Inferior parietal cortex (tissue), 1 donor: ENCODE data around the gene SURF2.

Experiments
- DNase-seq: peaks from one replicate; pipeline ENCODE4 v3.0.0-alpha.2; 2016; ENCODE audit errors: extremely low spot score

SURF2 gene

DNA sequence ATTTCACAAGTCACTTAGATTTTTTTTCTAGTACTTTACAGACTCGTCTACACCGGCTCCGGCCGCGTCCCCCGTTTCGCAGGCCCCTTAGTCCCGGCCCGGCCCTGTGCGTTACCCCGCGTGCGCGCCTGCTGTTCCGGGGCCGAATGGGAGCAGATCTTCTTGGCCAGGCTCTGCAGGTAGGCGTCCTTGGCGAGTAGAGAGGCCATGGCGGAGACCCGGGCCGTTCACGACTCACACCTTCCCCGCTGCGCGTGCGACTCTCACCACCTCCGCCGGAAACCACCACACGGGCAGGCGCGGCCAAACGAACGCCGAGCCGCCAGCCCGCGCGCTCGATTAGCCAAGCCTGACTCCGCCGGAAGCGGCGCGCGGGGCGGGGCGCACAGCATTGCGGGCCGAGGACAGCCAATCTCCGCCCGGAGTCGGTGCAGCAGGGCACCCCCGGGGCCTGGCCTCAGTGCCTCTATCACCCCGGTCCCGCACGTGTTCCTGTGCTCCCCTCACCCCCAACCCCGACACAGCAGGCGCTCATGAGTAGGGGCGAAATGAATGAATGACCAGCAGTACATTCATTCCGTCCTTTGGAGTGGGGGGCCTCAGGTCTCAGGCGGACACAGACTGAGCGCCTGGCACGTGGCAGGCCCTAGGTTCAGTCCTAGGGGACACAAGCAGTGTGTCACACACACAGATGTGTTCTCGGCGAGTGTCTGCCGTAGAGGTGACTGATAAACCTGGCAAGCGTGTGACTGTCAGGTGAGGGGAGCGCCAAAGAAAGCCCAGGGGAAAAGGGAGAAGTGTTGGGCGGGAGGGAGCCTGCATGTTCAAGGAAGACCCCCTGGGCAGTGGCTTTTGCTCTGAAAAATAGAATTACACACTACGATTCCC lies 20.2 kb upstream of the SURF2 start, which contains the start of gene SURF6:
SURF6 (minus strand) TSS at position 265 of the 888 bp plus-strand sequence; CDS start at position 209, 56 bp downstream.
- peak; percentile 93 for DNase-seq

DNA sequence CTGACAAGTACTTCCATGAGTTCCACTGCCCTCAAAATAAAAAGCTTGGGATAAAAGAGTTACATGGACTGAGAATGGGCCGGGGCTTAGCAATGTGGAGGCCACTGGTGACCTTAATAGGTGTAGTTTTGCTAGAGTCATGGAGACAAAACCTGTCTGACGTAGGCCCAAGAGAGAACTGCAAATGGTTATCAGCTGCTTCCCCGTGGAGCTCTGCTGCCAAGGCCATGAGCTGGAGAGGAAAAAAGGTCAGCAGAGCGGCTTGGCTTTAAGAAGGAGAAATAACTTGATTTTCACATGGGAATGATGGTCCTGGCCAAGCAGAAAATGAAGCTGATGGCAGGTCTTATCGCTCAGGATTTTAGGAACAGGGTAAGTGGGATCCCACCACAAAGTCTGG lies 16.7 kb upstream of the SURF2 start:
- no peak for DNase-seq

- DNase-seq: no peak
Observed at GRCh38 chr9:133340256-133340655, 16.1 kb upstream of the SURF2 start.

DNA sequence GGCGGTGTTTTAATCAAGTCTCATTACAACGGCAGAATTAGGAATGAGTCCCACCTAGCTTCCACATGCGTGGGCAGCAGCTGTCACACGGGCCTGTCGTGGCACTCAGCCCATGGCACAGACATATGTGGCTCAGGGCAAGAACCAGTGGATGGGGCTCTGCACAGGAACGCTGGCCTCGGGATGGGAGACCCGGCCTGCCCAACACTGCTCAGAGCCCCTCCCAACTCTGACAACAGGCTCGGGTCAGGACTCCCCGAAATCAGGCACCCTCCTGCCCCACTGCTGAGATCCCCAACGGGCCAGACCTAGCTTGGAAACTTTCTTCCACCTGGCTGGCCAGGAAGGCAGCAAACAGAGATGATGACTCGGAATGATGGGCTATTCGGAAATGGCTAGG lies 15.4 kb upstream of the SURF2 start:
- DNase-seq: no peak

DNA sequence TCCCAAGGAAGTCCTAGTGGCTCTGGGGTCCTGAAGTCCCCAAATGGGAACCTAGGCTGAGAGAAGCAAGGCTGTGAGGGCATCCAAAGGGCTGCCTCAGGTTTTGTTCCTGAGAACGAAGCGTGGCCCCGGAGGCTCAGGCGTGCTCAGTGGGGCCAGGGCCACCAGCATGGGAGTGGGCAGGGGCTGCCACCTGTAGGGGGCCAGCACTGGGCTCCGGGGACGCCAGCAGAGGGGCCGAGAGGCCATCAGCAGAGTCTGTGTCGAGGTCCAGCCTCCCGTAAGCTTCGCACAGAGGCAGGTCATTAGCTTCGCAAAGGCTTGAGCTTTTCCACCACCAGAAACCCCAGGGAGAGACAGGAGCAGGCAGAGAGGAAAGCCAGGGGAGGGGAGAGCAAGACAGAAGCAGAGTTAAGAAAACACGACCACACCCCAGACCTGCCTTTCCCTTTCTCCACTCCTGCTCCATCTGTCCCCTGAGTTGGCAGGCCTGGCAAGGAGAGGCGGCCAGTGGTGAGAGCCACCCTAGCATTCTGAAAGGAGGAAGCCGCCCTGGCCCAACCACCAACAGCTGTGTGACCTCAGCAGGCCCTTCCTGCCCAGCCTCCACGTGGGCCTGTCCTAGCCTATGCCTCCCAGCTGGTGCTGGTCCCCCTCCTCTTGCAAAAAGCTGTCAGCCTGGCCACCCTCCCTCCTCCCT lies 14.8 kb upstream of the SURF2 start:
- DNase-seq: no peak

GRCh38 chr9:133342069-133342406 lies 14.3 kb upstream of the SURF2 start:
- no peak for DNase-seq

DNA sequence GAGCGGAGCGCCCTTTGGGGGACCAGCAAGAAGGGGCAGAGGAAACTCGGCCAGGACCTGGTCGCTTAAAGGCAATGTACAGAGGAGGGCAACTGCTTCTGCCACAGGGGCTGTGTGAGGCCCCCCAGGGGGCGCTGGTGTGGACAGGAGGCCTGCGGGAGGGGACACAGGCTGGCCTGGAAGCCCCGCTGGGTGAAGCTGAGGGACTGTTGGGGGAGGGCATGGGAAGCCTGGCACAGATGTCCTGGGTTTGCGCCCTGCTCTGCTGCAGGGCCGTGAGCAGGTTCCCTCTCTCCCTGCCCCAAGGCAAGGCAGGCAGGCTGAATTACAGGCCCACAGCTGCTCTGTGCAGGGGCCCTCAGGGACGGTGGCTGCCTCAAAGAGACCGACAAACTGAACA lies 13.8 kb upstream of the SURF2 start:
- DNase-seq: no peak

- no peak for DNase-seq
Observed at GRCh38 chr9:133344071-133344470, 12.3 kb upstream of the SURF2 start.

GRCh38 chr9:133344979-133345378 lies 11.4 kb upstream of the SURF2 start:
- no peak for DNase-seq

DNA sequence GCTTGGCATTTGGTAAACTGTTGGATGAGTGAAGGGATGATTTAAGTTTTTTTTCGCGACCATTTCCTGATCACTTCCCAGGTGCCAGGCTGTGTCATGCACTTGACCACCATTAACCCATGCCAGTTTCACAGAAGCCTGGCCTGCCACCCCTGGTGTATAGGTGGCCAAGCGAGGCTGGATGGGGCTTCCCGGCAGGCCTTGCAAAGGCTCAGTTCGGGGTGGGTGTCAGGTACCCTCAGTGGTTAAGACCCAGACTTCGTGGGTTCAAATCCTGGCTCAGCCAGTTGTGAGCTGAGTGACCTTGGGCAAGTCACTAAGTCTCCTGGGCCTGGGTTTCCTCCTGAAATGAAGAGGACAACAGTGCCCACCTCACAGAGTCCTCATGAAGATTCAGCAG lies 10.8 kb upstream of the SURF2 start:
- no peak for DNase-seq

GRCh38 chr9:133346021-133346785 lies 10.1 kb upstream of the SURF2 start:
- DNase-seq: no peak

DNA sequence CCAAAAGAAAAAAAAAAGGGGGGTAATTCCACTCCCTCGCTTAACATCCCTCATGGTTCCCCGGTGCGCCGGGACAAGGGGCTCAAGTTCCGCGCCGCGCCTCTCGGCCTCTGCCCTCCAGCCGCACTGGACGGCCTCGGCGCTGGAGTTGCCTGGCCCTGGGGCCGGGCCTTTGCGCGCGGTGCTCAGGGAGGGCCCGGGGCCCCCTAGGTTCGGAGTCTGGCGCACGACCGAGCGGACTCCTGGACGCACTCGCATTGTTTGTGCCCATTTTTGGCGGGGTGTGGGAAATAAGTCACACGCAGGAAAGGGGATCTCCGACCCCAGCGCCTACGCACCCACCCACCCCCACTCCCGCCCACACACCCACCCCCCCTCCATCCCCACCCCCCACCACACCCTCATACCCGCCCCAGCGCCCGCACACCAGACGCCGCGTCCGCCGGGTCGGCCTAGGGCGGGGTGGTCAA lies 8.8 kb upstream of the SURF2 start:
- no peak for DNase-seq

DNA sequence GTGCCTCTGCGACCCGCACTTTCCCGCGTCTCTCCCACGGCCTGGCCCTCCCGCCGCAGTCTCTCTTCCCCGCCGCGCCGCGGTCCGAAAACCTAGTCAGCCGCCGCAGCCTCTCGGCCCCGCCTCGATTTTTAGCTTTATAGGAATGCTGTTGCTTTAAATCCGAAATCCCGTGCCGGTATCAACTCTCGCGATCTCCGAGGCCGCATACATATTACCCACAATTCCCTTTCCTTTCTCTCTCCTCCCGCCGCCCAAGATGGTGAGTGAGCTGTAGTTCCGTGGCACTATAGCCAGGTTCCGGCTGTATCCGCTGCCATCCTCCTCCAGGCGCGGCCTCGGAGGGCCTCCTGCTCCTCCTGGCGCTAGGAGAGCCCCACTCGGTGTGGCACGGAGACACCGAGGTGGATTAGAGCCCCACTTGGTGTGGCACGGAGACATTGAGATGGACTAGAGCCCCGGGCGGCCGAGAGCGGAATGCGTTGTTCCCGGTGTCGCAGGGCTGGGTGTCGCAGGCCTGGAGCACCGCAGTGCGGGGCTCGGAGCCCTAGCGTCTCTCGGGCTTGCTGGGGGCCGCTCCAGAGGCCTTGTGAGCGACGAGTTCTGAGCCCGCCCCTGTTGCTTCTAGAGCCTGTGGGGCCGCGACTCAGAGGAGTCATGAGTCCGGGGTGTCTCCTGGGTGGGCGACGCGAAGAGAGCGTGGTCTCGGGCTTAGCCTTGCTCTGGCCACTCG lies 8.2 kb upstream of the SURF2 start, which contains the start of the genes MED22 and RPL7A:
MED22 (minus strand) TSS at position 147 of the 733 bp plus-strand sequence. CDS start 1,469 bp downstream, outside the sequence.
RPL7A (plus strand) TSS at position 234 of the 733 bp plus-strand sequence; CDS start at position 260, 26 bp downstream.
- DNase-seq: peak; percentile 96

DNA sequence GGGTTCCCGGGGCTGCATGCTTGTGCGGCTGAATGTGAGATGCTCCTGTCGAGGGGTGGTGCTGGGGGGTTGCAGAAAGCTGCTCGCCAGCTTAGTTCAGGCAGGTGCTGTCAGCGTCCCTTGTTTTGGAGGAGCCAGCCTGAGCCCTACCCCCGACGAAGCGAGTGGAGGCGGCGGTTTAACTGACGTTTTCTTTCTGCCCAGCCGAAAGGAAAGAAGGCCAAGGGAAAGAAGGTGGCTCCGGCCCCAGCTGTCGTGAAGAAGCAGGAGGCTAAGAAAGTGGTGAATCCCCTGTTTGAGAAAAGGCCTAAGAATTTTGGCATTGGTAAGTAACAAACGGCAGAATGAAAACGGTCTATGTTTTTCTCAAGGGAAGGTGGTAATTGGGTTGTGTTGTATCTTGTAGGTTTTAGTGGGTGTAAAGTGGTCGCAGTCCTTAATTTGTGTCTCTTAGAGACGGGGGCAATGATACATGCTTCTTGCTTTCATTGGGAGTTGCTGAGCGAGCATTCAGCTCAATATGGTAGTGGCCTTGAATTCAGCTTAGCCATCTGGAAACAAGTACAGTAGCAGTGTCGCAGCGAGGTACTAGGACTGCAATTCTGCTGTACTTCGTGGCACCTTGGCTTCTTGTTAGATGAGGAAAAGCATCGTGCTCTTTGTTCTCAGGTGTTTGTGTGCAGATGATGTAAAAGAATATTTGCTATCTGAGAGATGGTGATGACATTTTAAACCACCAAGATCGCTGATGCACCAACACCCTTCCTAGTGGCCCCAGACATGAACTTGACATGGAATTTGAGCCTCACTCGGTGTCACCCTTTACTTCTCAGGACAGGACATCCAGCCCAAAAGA lies 7.4 kb upstream of the SURF2 start:
- DNase-seq: no peak

DNA sequence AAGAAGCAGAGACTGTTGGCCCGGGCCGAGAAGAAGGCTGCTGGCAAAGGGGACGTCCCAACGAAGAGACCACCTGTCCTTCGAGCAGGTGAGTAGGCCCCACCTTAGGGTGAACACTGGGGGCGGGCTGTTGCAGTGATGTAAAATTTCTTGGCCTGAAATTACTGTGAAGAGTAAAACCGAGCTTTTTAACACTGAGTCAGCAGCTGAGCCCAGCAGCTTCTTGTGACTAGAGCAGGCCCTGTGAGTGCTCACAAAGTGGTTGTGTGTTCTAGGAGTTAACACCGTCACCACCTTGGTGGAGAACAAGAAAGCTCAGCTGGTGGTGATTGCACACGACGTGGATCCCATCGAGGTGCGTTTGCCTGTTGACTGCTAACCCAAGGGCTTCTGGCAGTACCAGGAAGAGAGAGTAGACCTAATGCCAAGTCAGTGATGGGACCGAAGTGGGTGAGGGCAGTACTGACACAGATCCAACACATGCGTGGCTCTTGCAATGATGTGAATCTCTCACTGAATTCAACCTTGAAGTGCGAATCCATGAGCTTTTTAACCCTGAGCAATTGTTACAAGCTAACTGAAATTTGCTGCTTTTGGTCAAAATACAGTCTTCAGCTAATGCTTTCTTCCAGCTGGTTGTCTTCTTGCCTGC lies 6.3 kb upstream of the SURF2 start:
- DNase-seq: no peak

- DNase-seq: no peak
Observed at GRCh38 chr9:133351526-133351907, 4.8 kb upstream of the SURF2 start.

DNA sequence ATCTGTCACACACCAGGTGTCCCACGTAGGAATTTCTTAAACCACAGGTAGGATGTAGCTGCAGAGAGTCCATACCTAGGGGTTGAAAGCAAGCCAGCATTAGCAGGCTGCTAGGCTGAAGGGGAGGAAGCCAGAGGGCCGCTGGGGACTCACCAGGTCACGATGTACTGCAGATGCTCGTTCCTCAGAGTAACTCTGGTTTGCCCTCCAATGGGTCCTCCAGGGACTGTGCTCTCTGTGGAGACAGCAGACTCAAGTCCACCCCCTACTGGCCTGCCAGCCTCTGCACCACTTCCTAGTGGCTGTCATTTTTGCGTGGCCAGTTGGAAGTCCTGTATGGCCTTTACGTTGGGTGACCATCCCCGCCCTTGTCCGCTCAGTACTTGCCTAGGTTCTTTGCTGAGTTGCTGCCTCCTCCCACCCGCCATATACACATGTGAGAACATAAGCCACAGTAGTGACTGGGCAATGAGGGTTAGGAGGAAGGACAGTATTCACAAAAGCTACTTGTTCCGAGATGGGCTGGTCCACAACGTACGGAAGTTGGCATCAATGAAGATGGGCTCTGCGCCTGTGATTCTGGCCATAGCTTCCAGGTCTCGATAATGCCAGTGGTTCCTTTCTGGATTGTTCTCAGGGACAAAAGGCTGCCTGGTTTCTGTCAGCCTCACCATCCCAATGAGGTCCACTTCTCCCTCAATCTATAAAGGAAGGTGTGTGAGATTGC lies 4.3 kb upstream of the SURF2 start:
- DNase-seq: no peak

GRCh38 chr9:133352635-133353340 lies 3.6 kb upstream of the SURF2 start:
- no peak for DNase-seq
